ENCODE data around the gene HRH2.

Gene HRH2

DNA sequence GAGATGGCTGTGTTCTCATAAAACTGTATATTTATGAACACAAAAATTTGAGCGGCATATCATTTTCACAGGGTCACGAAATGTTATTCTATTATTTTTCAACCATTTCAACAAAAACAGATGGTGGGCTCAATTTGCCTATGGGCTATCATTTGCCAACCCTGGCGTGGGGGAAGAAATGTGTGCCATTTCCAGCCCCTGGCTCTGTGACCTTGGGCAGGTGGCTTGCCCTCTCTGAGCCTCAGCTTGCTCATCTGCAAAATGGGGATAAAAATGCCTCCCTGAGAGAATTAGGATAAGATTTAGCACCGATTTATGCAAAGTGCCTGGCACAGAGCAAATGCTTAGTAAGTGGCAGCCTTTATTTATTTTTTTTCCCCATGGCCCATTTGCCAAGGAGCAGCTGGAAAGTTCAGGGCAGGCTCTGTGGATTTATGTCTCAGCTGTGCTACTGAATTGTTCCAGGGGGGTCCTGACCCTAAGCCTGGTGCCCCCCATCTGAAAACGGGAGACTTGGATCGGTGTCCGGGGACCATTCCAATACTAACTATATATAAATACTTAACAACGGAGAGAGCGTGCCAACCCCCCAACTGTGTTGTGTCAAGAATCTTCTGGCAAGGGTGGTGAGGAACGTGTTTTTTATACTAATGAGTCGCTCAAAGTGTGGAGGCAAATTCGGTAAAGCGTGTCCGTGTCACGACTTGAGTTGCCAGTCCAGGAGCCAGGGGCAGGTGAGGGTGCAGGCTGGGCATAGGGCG, 34.5 kb downstream of the HRH2 start:
- DNase-seq (ENCODE audit: low read depth) = no peak

DNA sequence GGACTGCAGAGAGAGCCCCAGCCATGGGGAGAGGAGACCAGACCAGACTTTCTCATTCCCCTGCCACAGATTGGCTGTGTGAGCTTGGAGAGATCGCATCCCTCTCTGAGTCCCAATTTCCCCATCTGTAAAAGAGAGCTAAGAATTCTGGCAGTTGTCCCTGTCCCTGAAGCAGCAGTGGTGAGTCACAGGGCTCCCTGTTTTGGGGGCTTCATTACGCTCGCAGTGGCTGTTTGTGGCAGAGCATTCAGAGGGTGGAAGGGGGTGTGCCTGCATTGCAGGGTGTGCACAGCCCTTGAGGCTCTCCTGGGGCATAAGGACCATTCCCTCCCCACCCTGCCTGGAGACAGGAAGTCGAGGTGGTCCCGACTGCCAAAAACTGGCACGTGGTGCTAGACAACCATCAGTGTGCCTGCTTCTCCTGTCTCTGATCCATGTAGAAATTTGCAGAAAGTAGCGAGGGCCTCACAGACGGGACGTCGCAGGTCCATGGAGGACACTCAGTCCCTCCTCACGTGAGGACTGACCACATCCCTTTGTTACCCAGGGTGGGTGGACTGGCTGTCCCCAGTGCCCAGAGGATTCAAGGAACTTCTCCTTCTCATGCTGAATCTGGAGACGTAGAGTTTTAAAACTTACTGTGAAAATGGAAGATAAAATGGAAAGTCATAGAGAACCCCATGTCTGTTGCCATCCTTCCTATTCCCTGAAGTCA, 35.3 kb downstream of the HRH2 start:
- no peak for DNase-seq (ENCODE audit: low read depth)

DNA sequence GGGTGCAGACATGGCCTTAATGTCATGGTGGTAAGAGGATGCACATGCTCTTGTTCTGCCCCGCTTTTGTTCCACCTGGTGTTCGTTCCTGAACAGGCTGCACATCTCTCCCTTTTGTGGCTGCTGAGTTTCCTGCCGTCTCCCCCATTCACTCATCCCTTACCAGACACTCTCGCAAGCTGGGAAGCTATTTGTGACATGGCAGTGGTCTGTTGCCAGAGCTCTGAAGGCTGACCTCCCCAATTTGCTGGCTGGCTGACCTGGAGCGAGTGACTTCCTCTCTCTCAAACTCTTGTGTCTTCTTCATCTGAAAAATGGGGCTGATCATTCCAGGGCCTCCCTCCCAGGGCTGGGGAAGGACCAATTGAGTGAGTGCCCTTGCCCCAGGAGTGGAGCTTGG, 35.9 kb downstream of the HRH2 start:
- no peak for DNase-seq (ENCODE audit: low read depth)

DNA sequence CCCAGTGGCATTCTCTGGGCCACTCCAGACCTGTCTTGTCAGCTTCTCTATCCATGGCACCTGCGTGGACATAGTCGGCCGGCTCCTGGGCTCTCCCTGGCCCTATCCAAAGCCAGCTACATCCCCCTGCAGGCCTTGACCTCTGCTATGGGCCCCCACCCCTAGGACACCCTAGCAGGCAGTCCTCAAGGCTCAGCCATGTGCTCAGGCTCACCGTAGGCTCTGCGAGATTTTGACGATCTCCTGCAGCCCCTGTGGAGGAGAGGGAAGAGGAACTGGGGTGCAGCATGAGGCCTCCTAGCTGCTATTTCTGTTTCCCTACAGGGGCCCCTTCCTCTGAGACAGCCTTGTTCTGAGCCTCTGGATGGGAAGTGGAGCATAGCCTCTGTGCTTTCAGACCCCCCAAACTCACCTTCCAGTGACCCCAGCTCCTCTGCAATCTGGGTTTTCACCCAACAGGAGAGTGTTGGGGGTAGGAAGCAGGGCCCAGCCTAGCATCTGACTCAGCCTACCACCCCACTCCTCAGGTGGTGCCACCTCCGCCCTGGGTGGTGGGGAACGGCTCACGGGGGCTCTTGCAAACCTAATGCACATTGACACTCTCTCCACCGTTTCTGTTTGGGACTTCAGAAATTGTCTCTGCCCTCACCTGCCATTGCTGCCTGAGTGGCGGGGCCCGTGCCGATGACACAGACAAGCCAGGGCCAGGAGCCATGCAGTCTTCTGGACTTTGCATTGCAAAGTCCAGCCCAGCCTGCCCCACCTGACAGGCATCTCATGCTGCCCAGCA, 36.7 kb downstream of the HRH2 start:
- DNase-seq (ENCODE audit: low read depth) = no peak

DNA sequence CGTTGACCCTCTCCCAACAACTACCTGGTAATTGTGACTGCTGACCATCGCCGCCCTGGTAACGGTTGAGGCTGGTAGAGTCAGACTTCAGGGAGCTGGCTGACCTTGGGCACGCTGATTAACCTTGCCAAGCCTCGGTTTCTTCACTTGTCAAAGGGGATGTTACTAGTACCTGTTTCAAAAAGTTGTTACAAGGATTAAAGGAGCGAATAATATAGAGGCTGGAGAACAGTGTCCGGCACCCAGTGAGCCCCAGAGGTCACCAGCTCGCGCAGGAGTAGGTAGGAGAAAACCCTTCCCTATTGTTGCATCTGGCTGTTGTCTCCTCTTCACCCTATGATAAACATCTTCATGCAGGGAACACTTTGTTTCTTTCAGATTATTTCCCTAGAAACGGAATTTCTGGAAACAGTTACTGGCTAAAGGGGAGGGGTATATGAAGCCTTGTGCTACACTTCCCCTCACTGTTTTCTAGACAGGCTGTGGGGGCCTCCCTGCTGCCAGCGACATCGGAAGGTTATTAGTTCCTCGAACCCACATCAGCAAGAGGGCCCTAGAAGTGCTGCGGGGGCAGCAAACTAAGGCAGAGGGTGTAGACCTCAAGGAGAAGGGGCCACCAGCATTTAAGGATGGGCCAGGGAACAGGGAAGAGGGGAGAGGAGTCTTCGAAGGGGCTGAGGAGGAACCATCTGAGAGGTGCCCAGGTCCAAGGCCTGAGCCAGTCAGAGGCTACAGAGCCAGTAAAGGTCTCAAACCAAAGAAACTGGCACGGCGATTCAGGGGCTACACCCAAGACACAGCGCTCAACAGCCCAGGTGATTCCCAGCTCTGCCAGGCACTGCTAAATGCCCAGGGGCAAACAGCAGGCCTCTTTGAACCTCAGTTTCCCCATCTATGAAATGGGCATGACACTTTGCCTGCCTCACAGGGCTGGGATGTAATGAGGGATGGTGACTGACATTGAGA, 37.6 kb downstream of the HRH2 start:
- no peak for DNase-seq (ENCODE audit: low read depth)

DNA sequence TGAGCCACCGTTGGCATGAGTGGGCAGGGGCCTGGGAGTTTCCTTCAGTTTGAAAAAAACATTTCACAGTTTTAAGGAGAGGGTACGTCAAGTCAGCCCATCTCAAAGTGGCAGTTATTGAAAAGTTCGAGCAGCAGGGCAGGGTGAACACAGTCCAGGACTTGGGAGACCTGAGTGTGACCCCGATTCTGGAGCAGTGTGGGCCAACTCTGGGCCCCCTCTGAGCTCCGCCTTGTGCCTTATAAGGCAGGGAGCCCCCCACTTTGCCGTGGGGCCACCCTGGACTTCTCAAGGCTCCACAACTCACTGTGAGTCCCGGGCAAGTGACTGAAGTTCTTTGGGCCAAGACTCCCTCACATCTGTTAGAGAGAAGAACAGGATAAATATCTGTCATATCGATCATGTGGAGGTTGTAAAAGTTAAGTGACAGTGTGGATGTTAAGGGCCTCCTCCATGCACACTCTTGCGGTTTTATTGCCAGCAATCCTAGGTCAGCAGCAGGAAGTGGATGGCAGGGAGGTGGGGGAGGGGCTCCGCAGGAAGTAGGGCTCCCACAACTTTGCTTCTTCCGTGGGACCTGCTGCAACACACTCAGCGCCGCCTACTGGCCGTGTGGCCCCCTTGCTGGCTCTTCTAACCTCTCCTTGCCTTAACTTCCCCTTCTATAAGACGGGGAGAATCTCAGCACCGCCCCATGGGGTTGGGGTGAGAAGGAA, 38.4 kb downstream of the HRH2 start:
- no peak for DNase-seq (ENCODE audit: low read depth)

DNA sequence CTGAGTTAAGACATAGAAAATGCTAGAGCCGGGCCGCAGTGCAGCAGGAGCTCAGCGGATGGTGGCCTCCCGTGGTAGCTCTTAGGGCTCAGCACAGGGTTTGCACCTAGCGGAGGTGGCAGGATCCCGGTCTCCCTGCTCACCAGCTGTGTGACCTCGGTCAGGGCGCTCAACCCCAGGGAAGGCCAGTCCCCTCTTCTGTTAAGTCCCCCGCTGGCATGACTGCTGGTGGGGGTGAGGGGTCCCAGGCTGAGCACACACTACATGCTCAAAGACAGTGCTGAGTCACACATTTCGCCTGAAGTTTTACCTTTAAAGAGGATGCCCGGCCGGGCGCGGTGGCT, 39.0 kb downstream of the HRH2 start:
- DNase-seq (ENCODE audit: low read depth) = no peak

DNA sequence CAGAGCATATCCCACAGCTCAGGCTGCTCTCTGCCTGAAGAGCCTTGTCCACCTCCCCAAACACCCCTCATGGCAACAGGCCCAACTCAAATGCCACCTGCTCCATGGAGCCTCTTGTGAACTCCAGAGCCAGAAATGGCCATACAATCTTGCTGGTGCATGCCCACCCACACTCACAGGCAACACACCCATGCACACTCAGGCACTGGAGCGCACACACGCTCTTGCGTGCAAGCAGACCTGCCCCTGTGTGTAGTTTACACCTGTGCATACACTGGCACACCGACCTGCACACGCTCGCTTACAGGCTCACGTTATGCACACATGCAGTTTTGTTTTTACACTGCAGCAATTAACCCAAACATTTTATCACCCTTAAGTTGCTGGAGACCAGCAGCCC, 40.0 kb downstream of the HRH2 start:
- DNase-seq (ENCODE audit: low read depth) = no peak

DNA sequence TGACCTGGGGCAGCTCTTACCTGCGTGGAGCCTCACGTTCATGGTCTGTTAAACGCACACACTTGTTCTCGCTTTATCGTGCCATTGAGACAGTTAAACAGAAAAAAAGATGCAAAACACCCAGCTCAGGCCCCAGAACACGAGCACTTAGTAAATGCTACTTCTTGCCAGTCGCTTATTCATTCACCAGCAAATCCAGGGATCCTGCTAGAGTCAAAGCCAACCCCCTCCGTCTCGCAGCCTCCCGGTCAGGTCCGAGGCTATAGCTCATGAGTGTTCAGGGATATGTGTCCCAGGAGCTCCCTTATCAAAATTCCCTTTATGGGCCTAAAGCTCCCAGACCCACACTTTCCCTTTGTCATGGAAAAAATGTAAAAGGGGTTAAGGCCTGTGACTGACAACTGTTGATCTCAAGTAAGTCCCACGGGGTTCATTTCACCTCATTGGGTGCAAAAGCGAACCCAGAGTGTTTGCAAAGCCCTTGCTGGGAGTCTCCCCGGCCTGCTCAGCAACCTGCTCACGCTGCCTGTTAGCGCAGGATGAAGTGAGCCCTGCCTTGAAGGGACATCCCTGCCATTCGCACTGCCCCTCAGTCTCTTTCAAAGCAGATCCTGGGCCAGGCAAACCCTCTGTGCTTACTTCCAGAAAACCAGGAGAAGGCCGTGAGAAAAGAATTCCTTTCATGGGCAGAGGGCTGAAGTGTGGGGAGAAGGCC, 40.7 kb downstream of the HRH2 start:
- DNase-seq (ENCODE audit: low read depth) = no peak

DNA sequence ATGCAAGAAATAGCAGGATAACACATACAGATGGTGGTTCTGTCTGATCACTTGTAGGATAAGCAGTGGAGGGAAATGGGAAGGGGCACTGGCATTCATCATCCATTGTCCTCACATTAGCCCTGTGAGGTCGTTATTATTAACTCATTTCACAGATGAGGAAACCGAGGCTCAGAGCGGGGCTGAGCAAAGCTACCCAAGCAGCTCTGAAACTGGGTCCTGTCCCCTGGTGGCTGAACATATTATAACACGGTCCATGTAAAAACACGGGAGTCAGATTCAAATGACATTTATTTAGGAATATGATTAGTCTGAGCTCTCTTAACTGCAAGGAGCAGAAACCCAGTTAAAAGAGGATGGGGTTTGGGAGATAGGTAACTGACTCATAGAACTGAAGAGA, 43.1 kb downstream of the HRH2 start:
- no peak for DNase-seq (ENCODE audit: low read depth)

DNA sequence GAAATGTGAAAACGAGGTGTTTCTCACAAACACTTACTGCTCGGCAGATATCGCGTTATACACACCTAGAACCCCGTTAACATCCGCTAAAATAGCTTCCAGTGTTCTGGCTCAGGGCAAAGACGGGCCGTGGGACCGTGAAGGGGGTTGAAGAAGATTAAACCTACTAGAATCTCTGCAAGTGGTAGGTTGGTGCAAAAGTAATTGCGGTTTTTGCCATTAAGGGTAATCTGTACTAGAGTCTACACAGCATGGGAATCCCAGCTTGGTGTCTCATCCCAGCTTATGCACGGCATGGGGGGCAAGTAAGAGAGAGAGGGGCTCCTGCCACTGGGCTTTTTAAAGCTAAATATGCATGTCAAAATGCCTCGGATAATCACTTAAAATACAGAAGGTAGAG, 43.9 kb downstream of the HRH2 start:
- DNase-seq (ENCODE audit: low read depth) = no peak

DNA sequence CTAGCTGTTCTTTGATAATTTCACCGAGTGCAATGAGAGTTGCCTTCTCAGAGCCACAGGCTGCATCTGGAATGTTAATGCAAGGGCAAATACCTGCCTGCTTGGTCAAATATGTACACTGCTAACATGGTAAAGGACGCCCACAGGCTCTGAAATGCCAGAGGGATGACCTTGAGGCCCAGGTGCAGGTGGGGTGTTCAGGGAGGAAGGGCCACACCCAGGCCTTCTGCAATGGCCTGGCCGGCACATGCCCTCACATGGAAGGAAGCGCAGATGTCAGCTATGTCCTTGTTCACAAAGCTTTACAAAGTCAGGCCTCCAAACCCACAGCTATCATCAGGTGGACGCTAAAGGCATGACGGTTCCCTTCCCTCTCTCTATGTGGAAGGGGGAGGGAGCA, 48.6 kb downstream of the HRH2 start:
- no peak for DNase-seq (ENCODE audit: low read depth)

DNA sequence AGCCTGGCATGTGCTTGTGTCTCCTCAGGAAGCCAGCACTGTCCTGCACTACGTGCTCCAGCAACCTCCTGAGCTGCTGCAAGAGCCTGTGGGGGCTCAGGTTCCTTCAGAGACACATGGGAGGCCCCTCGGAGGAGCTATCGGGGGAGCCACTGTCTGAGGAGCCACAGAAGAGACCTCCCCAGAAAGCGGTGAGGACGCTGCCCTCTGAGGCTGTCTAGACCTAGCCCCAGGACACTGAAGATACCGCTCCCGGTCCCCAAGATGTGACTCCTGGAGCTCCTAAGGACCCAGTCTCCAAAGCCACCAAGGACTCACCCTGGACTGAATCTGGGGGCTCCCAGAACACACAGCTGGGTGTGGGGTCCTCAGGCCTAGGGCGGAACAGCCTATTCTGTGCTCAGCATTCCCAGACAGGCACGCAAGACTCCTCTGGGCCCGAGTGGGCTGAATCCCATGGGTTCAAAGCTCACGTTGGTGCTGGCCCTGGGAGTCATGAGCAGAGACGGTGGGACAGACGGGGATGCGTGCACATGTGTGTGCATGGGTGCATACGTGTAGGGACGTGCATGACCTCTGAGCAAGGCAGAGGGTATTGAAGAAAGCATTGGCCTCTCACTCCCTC, 50.0 kb downstream of the HRH2 start:
- DNase-seq (ENCODE audit: low read depth) = no peak

DNA sequence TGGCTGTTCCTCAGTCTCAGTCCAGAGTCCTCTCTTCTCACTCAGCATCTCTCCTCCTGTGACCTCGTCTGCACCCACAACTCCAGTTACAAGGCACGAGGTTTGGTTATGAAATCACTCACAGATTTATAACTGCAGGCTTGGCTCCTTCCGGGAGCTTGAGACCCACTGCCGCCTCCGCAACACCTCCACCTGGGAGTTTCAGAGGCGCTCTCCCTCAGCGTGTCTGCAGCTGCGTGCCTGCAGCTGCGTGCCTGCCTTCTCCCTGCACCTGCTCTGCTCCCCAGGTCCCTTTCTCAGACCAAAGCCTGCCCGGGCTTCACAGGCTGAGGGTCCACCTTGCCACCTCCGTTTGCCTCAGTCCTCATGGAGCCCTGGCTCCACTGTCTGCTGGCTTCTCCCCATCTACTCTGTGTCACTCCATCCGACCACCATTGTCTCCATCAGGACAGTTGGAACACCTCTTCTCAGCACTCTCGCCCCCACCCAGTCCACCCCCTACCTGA, 51.5 kb downstream of the HRH2 start:
- no peak for DNase-seq (ENCODE audit: low read depth)

DNA sequence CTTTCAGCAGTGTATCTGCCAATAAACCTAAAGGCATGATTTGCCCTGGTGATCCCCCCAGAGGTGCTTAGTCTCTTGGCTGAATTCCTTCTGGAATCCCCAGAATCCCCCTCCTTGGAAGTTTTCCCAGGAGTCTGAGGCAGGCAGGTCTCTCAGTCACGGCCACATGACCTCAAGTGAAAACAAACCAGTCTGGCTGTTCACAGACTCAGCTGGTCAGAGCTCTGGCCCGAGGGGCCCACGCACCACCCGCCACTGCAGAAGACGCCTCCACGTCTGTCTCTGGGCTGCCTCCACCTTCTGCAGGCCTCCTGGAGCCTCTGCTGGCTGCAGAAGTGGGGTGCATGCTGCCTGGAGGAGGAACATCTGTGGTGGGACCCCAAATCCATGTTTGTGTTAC, 52.5 kb downstream of the HRH2 start:
- no peak for DNase-seq (ENCODE audit: low read depth)

DNA sequence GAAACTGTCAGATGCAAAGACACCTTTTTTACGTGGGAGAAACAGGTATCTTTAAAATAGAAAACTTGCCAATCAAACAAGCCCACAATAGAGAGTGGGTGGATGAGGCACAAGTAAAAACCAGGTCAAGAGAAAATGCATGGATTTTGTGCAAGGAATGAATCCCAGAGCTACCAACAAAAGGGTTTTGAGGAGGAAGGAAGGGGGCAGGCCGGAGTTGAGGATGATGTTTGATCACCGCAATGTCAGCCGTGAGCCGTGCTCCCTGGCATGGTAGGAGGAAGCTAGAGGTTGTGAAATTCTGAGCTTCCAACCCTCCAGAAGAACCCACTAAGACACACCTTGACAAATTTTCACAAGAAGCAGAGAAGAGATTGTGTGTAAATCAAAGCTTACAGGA, 53.2 kb downstream of the HRH2 start:
- DNase-seq (ENCODE audit: low read depth) = no peak

DNA sequence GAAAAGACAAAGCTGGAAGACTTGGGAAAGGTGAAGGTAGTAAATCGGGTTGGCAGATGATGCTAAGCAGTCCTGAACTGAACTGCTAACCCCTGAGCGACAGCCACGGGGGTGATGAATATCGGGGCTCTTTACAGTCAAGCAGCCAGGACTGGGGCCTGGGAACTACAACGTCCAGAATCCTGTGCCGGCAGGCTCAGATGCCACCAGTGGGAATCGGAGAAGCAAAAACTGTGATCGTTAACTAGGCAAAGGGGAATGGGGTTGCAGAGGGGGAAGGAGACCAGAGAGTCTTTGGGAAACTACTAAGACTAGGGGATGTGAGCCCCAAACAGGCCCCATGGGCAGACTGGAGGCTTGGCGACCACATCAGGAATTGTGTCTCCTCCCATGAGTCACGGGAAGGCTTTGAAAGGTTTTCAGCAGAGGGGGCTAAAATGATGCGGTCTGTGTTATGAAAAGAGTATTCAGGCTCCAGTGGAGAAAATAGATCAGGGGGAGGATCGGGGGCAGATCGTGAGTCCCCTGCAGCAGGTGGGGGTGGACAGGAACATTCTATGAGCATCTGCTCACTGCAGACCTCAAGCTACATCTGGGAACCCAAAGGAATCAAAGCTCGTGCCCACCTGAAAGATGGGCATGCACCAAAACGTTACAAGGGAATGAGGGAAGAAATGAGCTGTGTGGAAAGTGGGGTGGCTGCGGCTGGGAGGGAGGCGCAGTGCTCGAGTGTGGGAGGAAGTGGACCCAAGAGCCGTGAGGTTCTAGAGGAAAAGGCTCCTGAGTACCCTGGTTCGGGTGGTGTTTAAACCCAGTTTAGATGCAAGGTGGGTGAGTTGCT, 53.8 kb downstream of the HRH2 start:
- no peak for DNase-seq (ENCODE audit: low read depth)

DNA sequence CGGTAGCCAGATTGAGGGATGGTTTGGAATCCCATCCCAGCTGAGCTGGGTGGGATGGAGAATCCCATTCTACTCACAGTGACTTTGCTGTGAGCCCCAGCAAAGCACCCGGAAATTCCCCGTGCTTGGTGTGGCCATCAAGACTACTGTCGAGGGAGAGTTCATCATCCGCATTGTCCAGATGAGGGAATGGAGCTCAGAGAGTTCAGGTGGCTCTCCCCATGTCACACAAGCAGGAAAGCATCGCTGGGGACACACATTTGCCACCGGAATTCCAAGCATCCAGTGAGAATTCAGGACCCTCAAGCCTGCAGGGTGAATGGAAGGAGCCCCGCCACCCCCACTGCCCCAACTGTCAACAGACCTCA, 54.4 kb downstream of the HRH2 start:
- no peak for DNase-seq (ENCODE audit: low read depth)

DNA sequence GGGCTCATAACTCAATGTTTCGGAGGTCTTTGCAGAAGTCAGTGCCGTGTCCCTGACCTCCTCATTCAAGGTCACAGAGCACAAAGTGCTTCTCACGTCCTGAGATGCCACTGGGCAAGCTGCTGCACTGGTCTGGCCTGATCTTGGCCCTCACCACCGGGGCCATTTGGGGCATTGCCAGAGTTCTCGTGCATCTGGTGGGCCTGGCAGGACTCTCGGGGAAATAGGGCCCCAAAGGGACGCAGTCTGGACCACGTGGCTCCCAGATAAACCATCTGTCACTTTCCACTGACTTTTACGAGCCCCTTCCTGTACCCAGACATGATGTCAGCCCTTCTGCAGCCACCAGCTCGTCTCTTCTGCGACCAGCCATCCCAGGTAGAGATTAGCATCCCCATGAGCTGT, 54.8 kb downstream of the HRH2 start:
- DNase-seq (ENCODE audit: low read depth) = no peak

Measured in fibroblast of the conjunctiva (primary cell).